ENCODE measurements around the gene BRD1. TPM values are rescaled to one million over a fixed set of nuclear protein-coding genes. Genes with fewer than 3 reads are reported as not detected.

Gene BRD1
- 13.0 to 15.1 TPM (median 14.0 TPM) in 5 replicates for total RNA-seq (2022; extraction: Qiagen RNA extraction; ENCODE audit: low read depth)

DNA sequence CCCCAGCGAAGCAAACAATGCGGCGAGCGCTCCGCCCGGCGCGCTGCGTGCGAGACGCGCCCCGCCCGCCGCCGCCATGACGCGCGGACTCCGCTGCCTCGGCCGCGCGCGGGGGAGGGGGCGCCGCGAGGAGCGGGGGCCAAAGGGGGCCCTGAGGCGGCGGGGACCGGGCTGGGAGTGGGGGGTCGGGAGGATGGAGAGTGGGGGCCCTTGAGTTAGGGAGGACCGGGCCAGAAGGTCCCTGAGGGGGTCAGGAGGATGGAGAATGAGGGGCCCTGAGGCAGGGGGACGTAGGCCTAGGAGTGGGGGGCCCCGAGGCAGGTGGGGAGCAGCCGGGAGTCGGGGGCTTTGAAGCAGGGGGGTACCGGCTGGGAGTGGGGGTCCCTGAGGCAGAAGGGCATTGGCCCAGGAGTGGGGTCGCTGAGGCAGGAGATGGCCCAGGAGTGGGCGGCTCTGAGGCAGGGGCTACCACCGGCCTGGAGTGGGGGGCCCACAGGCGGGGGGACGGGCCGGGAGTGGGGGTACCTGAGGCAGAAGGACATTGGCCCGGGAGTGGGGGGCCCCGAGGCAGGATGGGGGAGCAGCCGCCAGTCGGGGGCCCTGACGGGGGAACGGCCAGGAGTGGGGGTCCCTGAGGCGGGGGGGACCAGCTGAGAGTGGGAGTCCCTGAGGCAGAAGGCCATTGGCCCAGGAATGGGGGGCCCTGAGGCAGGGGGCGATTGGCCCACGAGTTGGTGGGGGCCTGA is at the start of gene BRD1:
TSS of gene BRD1 (minus strand) at position 21 of the 746 bp plus-strand sequence. CDS start 3,556 bp downstream, outside the sequence.

GRCh38 chr22:49852898-49853894 is 25.5 kb upstream of the BRD1 start, which contains the start of gene ZBED4:
Gene ZBED4 (plus strand): TSS chr22:49853844. CDS start chr22:49883663, 29,819 bp downstream.

Other genes starting within 250 kb of the BRD1 start
- 9.5 to 12.4 TPM (median 11.9 TPM) in 5 replicates for gene ZBED4, start 26.0 kb upstream of the BRD1 start, total RNA-seq (2022; extraction: Qiagen RNA extraction; ENCODE audit: low read depth)
- 8.0 to 11.1 TPM (median 10.3 TPM) in 5 replicates for gene ALG12, start 90.6 kb upstream of the BRD1 start, total RNA-seq (2022; extraction: Qiagen RNA extraction; ENCODE audit: low read depth)
- gene CRELD2, start 90.8 kb upstream of the BRD1 start, total RNA-seq (2022; extraction: Qiagen RNA extraction; ENCODE audit: low read depth): 21.0 to 30.8 TPM (median 26.9 TPM) in 5 replicates
- 27.5 to 47.7 TPM (median 44.6 TPM) in 5 replicates for gene PIM3, start 132.9 kb upstream of the BRD1 start, total RNA-seq (2022; extraction: Qiagen RNA extraction; ENCODE audit: low read depth)
- 0.05 to 0.08 TPM in 2 of 5 replicates, not detected in the others for gene IL17REL, start 184.9 kb upstream of the BRD1 start, total RNA-seq (2022; extraction: Qiagen RNA extraction; ENCODE audit: low read depth)
- not detected in 5 replicates for gene TTLL8, start 230.4 kb upstream of the BRD1 start, total RNA-seq (2022; extraction: Qiagen RNA extraction; ENCODE audit: low read depth)